Measurements from ENCODE around the gene RBBP5. TPM values are rescaled to one million over a fixed set of nuclear protein-coding genes. Genes with fewer than 3 reads are reported as not detected.

The RBBP5 gene
- total RNA-seq, 1 experiment from 2014 or later = 23.8 TPM

DNA sequence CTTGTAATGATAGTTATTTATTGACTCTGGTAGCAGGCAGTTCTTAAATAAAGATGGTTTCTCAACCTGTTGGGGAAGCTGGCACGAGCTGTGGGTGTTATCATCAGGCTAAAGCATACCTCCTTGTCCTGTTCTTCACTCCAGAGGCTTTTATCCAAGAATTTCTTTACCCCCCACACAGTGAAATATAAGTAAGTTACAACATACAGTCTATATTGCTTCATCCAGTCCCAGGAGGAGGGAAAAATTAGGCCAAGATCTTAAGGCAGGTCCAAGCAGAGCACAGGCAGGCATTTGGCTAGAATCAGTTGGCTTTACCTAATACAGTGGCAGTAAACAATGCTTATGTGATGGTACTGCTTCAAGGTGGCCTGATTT is 43.9 kb downstream of the RBBP5 start (continued):
- TF ChIP-seq, protein P1, sequence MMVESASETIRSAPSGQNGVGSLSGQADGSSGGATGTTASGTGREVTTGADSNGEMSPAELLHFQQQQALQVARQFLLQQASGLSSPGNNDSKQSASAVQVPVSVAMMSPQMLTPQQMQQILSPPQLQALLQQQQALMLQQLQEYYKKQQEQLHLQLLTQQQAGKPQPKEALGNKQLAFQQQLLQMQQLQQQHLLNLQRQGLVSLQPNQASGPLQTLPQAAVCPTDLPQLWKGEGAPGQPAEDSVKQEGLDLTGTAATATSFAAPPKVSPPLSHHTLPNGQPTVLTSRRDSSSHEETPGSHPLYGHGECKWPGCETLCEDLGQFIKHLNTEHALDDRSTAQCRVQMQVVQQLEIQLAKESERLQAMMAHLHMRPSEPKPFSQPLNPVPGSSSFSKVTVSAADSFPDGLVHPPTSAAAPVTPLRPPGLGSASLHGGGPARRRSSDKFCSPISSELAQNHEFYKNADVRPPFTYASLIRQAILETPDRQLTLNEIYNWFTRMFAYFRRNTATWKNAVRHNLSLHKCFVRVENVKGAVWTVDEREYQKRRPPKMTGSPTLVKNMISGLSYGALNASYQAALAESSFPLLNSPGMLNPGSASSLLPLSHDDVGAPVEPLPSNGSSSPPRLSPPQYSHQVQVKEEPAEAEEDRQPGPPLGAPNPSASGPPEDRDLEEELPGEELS (CRISPR knock-in tag; IDR thresholded peaks at IDR 0.05) = no peak
- TF ChIP-seq, protein P2, sequence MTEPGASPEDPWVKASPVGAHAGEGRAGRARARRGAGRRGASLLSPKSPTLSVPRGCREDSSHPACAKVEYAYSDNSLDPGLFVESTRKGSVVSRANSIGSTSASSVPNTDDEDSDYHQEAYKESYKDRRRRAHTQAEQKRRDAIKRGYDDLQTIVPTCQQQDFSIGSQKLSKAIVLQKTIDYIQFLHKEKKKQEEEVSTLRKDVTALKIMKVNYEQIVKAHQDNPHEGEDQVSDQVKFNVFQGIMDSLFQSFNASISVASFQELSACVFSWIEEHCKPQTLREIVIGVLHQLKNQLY (CRISPR knock-in tag; IDR thresholded peaks at IDR 0.05) = no peak
- TF ChIP-seq ZNF263 (CRISPR knock-in tag; IDR thresholded peaks at IDR 0.05; ENCODE audit: low read depth) = no peak
- TF ChIP-seq, protein P3, sequence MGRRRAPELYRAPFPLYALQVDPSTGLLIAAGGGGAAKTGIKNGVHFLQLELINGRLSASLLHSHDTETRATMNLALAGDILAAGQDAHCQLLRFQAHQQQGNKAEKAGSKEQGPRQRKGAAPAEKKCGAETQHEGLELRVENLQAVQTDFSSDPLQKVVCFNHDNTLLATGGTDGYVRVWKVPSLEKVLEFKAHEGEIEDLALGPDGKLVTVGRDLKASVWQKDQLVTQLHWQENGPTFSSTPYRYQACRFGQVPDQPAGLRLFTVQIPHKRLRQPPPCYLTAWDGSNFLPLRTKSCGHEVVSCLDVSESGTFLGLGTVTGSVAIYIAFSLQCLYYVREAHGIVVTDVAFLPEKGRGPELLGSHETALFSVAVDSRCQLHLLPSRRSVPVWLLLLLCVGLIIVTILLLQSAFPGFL (CRISPR knock-in tag; IDR thresholded peaks at IDR 0.05; ENCODE audit: borderline replicate concordance) = no peak
- TF ChIP-seq, protein P4, sequence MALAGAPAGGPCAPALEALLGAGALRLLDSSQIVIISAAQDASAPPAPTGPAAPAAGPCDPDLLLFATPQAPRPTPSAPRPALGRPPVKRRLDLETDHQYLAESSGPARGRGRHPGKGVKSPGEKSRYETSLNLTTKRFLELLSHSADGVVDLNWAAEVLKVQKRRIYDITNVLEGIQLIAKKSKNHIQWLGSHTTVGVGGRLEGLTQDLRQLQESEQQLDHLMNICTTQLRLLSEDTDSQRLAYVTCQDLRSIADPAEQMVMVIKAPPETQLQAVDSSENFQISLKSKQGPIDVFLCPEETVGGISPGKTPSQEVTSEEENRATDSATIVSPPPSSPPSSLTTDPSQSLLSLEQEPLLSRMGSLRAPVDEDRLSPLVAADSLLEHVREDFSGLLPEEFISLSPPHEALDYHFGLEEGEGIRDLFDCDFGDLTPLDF (CRISPR knock-in tag; IDR thresholded peaks at IDR 0.05) = no peak
- TF ChIP-seq, protein P5, sequence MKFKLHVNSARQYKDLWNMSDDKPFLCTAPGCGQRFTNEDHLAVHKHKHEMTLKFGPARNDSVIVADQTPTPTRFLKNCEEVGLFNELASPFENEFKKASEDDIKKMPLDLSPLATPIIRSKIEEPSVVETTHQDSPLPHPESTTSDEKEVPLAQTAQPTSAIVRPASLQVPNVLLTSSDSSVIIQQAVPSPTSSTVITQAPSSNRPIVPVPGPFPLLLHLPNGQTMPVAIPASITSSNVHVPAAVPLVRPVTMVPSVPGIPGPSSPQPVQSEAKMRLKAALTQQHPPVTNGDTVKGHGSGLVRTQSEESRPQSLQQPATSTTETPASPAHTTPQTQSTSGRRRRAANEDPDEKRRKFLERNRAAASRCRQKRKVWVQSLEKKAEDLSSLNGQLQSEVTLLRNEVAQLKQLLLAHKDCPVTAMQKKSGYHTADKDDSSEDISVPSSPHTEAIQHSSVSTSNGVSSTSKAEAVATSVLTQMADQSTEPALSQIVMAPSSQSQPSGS (CRISPR knock-in tag; IDR thresholded peaks at IDR 0.05; ENCODE audit: borderline replicate concordance, low read depth) = no peak
- TF ChIP-seq ZNF317 (CRISPR knock-in tag; IDR thresholded peaks at IDR 0.05; ENCODE audit: borderline replicate concordance, low read depth) = no peak

DNA sequence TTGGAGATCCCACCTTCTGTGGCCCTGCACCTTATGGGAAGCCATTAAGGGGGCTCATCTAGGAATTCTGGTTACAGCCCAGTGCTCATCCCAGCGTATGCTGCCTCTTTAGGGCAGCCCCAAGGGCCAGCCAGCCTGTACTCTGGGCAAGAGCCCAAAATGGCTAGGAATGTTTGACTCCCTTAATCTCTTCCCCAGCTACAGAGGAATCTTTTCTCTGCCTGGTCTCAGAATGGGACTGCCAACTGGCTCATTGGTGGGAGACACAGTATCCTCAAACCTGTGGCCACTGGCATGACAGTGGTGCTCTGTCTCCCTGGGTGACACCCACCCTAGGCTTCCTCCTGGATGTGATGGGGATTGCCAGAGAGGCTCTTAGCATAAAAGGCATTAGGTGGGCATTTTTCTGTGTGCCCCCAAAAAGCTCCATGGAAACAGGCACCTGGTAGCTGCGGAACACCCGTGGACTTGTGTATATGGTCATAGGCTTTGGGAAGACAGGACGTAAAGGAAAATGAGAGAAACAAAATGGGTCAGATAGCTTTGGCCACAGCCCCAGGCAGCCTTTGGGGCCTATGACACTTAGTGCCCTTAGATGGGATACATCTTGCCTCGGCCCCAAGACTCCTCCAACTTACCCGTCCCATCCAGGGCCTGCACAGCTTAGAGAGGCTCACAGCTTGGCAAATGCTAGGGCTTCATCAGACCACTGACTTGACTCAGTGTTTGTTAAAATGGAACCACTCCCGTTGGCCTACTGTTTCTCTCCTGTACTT is 44.4 kb downstream of the RBBP5 start:
- H3K4me1 Mint-ChIP-seq = no peaks in the 10 kb centered on the region
- no peak overlapping the region for H3K4me3 Mint-ChIP-seq
- H3K27me3 Mint-ChIP-seq (ENCODE audit: low read depth) = no peaks in the 10 kb centered on the region
- CTCF ChIA-PET = interaction anchor here (0.8 to 12.0 kb wide), 5 partner anchors 11 to 179 kb away, joined by 3 to 109 read pairs (median 4); no protein-coding TSS in a partner anchor
- POLR2A ChIA-PET = no interaction called here
- no peaks in the 10 kb centered on the region for H3K36me3 Mint-ChIP-seq
- no peak for ATAC-seq
- no peak for DNase-seq (ENCODE audit: low spot score)
- TF ChIP-seq, protein P6, sequence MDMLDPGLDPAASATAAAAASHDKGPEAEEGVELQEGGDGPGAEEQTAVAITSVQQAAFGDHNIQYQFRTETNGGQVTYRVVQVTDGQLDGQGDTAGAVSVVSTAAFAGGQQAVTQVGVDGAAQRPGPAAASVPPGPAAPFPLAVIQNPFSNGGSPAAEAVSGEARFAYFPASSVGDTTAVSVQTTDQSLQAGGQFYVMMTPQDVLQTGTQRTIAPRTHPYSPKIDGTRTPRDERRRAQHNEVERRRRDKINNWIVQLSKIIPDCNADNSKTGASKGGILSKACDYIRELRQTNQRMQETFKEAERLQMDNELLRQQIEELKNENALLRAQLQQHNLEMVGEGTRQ (CRISPR knock-in tag; IDR thresholded peaks at IDR 0.05) = no peak
- TF ChIP-seq, protein P7, sequence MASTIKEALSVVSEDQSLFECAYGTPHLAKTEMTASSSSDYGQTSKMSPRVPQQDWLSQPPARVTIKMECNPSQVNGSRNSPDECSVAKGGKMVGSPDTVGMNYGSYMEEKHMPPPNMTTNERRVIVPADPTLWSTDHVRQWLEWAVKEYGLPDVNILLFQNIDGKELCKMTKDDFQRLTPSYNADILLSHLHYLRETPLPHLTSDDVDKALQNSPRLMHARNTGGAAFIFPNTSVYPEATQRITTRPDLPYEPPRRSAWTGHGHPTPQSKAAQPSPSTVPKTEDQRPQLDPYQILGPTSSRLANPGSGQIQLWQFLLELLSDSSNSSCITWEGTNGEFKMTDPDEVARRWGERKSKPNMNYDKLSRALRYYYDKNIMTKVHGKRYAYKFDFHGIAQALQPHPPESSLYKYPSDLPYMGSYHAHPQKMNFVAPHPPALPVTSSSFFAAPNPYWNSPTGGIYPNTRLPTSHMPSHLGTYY (CRISPR knock-in tag; IDR thresholded peaks at IDR 0.05) = no peak
- H3K9me3 Mint-ChIP-seq = no peaks in the 10 kb centered on the region
- no peak overlapping the region for H3K27ac Mint-ChIP-seq

DNA sequence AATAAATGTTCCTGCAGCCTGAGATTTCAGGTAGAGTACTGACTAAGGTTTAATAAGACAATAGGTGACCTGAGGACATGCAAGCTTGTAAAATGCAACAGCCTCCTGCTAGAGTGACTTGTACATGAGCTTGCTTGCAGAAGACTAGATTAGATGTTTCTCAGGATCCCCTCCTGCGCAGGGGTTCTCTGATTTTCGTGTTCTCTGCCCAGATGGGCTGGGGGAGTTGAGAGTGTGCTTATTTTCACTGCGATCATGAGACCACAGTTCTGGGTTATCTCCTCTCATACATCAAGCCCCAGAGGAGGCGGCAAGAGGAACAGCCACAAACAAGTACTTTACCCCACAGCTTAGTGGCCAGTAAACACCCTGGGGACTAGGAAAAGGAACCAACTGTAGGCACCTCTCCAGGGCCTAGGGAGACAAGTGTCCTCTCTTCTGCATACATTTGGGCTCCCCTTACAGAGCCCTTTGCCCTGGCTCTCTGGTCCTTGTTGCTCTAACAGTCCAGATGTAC is 45.5 kb downstream of the RBBP5 start:
- POLR2A ChIA-PET = no interaction called here
- H3K4me3 Mint-ChIP-seq = no peak overlapping the region
- CTCF ChIA-PET = interaction anchor here (0.8 to 12.0 kb wide), 4 partner anchors 10 to 180 kb away, joined by 3 to 109 read pairs (median 15); no protein-coding TSS in a partner anchor
- no peak overlapping the region for H3K27ac Mint-ChIP-seq
- no peaks in the 10 kb centered on the region for H3K27me3 Mint-ChIP-seq (ENCODE audit: low read depth)
- no peaks in the 10 kb centered on the region for H3K4me1 Mint-ChIP-seq
- no peak for ATAC-seq
- H3K36me3 Mint-ChIP-seq = no peaks in the 10 kb centered on the region
- no peak for DNase-seq (ENCODE audit: low spot score)
- no peaks in the 10 kb centered on the region for H3K9me3 Mint-ChIP-seq
- no peak for TF ChIP-seq ATF1 (CRISPR knock-in tag; IDR thresholded peaks at IDR 0.05)
- no peak for TF ChIP-seq ZNF138 (CRISPR knock-in tag; conservative IDR thresholded peaks at IDR 0.05)
- no peak for TF ChIP-seq SMAD4 (CRISPR knock-in tag; IDR thresholded peaks at IDR 0.05)
- TF ChIP-seq ZNF232 (CRISPR knock-in tag; IDR thresholded peaks at IDR 0.05) = no peak
- no peak for TF ChIP-seq JUN (CRISPR knock-in tag; IDR thresholded peaks at IDR 0.05)
- no peak for TF ChIP-seq IRF2 (CRISPR knock-in tag; IDR thresholded peaks at IDR 0.05; ENCODE audit: borderline replicate concordance, low read depth)
- TF ChIP-seq, protein P8, sequence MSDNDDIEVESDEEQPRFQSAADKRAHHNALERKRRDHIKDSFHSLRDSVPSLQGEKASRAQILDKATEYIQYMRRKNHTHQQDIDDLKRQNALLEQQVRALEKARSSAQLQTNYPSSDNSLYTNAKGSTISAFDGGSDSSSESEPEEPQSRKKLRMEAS (CRISPR knock-in tag; IDR thresholded peaks at IDR 0.05) = no peak
- TF ChIP-seq TCF7 (CRISPR knock-in tag; IDR thresholded peaks at IDR 0.05; ENCODE audit: low read depth) = no peak
- TF ChIP-seq ESRRA (CRISPR knock-in tag; IDR thresholded peaks at IDR 0.05; ENCODE audit: borderline replicate concordance) = no peak
- TF ChIP-seq NFYB (CRISPR knock-in tag; conservative IDR thresholded peaks at IDR 0.05; ENCODE audit: low read depth) = no peak
- TF ChIP-seq, protein P9, sequence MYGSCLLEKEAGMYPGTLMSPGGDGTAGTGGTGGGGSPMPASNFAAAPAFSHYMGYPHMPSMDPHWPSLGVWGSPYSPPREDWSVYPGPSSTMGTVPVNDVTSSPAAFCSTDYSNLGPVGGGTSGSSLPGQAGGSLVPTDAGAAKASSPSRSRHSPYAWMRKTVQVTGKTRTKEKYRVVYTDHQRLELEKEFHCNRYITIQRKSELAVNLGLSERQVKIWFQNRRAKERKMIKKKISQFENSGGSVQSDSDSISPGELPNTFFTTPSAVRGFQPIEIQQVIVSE (CRISPR knock-in tag; IDR thresholded peaks at IDR 0.05; ENCODE audit: borderline replicate concordance) = no peak
- TF ChIP-seq RORB (CRISPR knock-in tag; IDR thresholded peaks at IDR 0.05) = no peak
- no peak for TF ChIP-seq SOX15 (CRISPR knock-in tag; IDR thresholded peaks at IDR 0.05)
- no peak for TF ChIP-seq SP1 (CRISPR knock-in tag; conservative IDR thresholded peaks at IDR 0.05)
